Activated T-helper 1 cell treated with anti-CD3 and anti-CD28 coated beads, Interleukin-2, amount 50 U/mL, for 16 hours (primary cell): ENCODE results near the gene NID1.
"Not testable (repeated sequence)": the region's sequence is repeated elsewhere in the genome, so short reads cannot be mapped to it uniquely, and the experiment has no call there.

Source experiments
- DNase-seq, 2 donors: peaks; one replicate each; pipeline ENCODE4 v3.0.0-alpha.2; 2020; ENCODE audit warnings: low read depth in 1 of 2, low spot score in 1 of 2

The NID1 gene

GRCh38 chr1:236002025-236002390 is 62.9 kb downstream of the NID1 start:
- DNase-seq: no peak

DNA sequence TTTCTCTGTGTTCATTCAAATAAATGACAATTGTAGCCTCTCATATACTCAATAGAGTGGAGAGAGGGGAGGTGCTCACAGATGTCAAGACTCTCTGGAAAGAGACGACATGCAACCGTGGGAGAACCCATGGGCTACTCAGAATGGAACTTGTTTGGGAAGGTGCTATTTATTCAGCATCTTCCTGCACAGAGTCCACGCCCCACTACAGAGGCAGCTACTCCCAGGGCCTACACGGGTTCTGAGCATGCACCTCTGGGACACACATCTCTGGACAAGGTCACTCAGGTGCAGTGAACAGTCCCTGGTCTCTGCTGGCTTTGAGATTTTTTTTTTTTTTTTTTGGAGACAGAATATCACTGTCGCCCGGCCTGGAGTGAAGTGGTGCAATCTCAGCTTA is 64.1 kb downstream of the NID1 start:
- DNase-seq: no peak

GRCh38 chr1:235999259-235999925 is 65.5 kb downstream of the NID1 start:
- peak; percentile 19 to 56 for DNase-seq

GRCh38 chr1:235998812-235999211 is 66.1 kb downstream of the NID1 start:
- DNase-seq: peak in 1 of 2 donors; percentile 15

- DNase-seq: no peak
Measured at GRCh38 chr1:235997931-235998330, 67.0 kb downstream of the NID1 start.

- no peak for DNase-seq
Measured at GRCh38 chr1:235997049-235997448, 67.8 kb downstream of the NID1 start.

- DNase-seq: no peak
Measured at GRCh38 chr1:235996048-235996785, 68.7 kb downstream of the NID1 start.

DNA sequence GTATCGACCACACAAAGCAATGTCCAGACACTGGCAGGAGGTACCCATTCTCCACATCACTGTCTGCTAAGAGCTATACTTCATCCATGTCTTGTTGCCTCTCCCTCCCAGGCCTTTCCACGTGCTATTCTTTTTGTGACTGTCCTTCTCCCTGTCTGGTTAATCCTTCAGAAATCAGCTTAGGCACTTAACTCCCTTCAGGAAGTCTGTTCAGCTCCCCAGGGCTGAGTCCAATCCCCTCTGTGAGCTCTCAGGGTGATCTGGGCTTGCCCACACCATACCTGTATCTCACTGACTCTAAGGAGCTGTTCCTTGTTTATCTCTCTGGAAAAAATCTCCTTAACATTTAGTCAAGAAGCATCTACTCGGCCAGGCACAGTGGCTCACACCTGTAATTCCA is 69.4 kb downstream of the NID1 start:
- DNase-seq: no peak

DNA sequence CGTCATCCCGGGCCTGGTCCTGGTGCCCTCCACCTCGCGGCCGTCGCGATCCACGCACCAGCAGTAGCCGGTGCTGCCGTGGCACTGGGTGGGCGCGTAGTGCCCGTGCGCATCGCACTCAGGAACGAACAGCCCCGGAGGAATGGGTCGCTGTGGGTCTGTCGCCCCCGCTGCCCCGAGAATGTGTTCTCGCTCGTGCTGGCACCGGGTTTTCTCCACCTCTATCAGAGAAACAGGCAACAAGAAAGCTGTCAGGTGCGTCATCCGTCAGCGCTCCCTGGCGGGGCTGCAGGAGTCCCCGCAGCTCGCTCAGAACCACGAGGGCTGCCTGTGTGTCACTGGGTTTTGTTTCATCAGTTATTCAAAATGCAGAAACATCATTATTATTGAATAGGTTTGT is 71.2 kb downstream of the NID1 start:
- no peak for DNase-seq

DNA sequence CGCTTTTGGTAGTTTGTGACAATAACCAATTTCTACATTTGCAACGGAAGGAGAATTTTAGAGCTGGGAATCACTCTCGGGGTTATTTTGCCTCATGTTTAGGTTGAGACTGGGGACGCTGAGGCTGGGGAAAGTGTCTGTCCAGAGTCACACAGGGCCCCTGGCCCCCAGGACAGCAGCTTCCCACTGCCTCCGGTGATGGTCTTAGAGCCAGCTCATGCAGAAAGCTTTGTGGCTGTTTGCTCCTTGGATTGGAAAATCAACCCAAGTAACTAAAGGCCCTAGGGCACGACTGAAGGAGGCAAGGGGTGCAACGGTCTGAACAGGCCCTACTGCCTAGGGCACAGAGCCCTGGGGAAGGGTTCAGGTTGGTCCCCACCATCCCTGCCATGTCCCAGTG is 72.0 kb downstream of the NID1 start:
- DNase-seq: no peak

GRCh38 chr1:235992346-235992745 is 72.5 kb downstream of the NID1 start:
- no peak for DNase-seq

DNA sequence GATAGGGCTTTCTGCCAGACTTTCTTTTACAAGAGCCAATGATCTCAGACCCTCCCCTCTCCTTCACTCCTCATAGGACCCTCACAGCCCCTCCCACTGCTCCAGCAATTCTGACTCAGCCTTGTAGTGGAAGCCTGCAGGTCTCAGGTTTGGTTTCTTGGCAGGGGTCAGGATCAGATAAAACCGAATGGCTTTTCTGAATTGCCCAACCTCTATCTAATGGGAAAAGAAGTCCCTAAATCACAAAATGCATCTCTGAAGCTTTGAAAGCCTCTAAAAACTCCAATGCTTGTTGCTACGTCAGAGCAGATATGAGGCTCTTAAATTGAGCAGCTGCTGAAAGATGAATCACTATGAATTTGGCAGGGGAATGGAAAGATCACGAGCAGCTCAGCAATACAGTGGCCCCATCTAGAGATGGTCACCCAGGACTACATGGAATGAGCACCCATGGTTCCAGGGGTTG is 74.5 kb downstream of the NID1 start:
- no peak for DNase-seq

GRCh38 chr1:235989105-235989504 is 75.8 kb downstream of the NID1 start:
- DNase-seq: no peak

DNA sequence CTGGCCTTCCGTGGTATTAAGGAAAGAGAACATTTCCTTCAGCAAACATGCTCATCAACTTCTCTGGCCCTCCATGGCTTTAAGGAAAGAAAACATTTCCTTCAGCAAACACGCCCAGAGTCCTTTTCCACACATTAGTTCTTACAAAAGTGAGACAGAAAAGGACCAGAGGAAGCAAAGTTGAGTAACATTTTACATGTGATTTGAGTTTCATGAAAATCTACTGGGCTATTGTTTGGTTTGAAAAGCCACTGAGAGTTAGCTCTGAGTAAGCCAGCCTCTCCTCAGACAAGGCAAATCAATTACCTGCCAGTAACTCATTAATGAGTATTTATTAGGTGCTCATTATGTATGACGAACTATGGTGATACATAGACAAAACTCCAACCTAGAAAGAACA is 78.0 kb downstream of the NID1 start:
- no peak for DNase-seq

DNA sequence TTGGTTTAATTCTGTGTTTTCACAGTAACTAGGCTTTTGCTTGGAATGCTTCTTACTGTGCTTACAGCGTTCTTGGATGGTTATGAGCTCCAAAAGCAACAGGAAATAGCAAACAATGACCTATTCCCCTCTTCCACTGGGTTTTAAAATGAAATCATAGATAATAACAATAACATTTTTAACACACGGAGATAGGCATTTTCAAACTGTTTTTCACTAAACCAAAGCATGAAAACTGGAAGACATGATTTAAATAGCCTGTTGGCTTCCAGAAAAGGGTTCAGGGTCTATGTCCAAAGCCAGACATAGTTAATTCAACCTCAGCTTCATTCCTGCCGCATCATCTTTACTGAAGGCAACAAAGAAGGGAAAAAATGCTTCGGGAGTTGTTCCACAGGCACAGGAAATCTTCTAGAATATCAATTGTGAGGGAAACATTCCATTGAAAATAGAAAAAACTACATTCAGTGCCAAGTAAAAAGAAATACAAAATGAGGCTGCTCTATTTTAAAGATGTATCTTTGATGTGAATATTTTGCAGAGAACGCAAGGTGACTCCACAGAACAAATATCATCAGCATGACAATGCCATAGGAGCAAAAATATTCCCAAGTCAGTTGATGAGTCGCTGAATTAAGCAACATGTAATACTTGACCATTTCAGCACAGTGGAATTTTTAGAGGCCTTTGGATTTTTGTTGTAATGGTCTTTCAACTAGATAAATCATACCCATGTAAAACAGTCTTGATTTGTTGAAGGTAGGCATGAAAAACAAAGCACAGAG is 80.7 kb downstream of the NID1 start:
- no peak for DNase-seq

GRCh38 chr1:235980976-235981375 is 83.9 kb downstream of the NID1 start:
- DNase-seq: no peak

- no peak for DNase-seq
Measured at GRCh38 chr1:235979716-235980333, 85.1 kb downstream of the NID1 start.

GRCh38 chr1:235979176-235979575 is 85.7 kb downstream of the NID1 start:
- DNase-seq: no peak

GRCh38 chr1:235976490-235976889 is 88.4 kb downstream of the NID1 start:
- DNase-seq: no peak

DNA sequence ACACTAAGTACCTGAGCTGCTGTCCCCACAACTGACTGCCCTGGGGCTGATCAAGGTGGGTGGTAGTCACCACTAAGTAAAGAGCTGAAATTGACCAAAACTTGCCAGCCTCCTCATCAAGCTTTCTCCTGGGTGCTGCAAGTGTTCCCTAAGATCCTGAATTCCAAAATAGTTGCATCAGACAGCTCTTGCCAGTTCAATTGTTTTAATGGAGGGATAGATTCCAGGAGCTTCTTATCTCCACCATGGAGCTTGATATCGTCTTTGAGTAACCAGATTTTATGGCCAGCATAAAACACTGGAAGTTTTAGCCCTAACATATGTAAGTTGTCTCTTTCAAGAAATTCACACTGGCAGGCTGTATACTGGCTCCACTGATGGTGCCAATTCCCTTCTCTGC is 90.3 kb downstream of the NID1 start:
- no peak for DNase-seq

DNA sequence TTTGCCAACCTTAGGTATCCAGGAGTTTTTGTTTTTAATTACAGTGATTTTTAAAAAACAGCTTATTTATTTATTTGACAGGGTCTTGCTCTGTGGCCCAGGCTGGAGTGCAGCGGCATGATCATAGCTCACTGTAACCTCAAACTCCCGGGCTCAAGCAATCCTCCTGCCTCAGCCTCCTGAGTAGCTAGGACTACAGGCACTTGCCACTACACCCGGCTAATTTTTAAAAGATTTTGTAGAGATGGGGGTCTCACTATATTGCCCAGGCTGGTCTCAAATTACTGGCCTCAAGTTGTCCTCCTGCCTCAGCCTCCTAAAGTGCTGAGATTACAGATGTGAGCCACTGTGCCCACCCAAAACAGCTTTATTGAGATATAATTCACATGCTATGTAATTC is 92.2 kb downstream of the NID1 start:
- DNase-seq: not testable (repeated sequence)

- DNase-seq: no peak
Measured at GRCh38 chr1:235972311-235972689, 92.6 kb downstream of the NID1 start.
